HG03520 (cell line): Measurements from ENCODE around the gene VPS52.
"Not testable (repeated sequence)": the region's sequence is repeated elsewhere in the genome, so short reads cannot be mapped to it uniquely, and the experiment has no call there.

Source experiments
- ATAC-seq: cut with Tn5 transposase; IDR thresholded peaks from one replicate; pipeline ENCODE4 v1.9.1; 2021; ENCODE audit warnings: mild to moderate bottlenecking, moderate library complexity; ENCODE audit not compliant: unreplicated experiment

The VPS52 gene

DNA sequence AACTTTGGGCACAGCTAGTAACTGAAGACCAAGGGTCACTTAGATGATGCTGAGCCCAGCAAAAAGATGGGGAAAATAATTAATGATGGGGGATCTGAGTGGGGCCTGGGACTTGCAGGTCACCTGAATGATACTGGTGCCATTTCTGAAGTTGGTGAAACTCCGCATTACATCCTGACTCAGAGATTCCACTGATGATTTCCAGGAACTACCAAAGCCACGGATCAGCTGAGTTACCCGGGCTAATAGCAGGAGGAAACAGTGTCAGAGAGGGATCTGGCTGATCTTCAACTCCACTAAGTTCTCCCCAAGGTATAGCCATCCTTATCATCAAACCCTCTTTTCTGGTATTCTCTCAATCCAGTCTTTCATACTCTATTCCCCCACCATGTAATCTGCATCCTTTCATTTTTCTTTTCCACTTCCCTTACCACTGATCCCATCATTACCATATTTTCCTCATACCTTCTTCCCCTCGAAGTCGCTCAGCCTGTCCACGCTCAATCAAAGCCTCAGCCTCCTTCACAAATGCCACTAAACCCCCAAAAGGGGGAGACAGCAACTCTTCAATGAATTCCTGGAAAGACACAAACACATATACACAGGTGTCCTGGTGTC lies 20.2 kb downstream of the VPS52 start:
- ATAC-seq, result no peak

- ATAC-seq, result no peak
Measured at GRCh38 chr6:33250731-33251130, 20.9 kb downstream of the VPS52 start.

DNA sequence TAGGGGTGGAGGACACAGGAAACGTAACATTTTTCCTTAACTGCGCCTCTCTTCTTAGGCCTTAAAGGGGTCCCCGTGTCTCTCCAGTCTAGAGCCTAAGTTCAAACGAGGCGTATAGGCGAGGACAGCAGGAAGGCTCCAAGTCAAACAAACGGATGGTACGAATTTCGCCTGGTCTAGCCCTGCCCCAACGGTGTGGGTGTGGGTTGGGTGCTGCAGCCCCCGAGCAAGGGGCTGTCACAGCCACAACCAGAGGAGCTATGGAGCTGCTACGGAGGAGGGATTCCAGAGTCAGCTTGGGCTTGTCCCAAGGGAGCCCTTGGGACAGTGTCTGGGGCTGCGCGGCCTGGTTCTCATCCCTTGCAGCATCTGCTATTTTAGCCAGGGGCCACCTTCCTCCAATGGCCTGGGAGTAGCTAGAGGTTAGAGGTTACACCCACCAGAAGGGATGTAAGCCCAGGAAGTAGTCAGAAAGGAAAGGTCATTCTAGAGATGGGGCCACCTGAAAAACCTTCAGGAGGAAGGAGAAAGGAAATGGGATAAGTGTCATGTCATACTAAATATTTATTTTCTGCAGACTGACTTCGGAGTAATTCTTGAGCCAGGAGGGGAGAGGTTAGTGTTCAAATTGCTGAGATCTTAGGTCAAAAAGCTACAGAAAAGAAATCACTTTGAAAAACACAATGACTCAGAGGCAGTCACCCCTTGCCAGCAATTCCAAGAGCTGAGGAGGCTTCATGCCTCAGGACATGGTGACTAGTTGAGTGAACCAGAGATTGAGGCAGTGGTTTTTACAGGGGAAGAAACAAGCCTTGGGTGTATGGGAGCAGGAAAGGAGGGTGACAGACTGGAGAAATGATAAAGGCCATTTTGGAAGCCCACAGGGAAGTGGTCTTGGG lies 21.7 kb downstream of the VPS52 start:
- no peak for ATAC-seq

- ATAC-seq, result peak; percentile 81
Measured at GRCh38 chr6:33248932-33249731, 22.5 kb downstream of the VPS52 start.

GRCh38 chr6:33248643-33248931 lies 23.1 kb downstream of the VPS52 start:
- ATAC-seq, result peak; percentile 8

DNA sequence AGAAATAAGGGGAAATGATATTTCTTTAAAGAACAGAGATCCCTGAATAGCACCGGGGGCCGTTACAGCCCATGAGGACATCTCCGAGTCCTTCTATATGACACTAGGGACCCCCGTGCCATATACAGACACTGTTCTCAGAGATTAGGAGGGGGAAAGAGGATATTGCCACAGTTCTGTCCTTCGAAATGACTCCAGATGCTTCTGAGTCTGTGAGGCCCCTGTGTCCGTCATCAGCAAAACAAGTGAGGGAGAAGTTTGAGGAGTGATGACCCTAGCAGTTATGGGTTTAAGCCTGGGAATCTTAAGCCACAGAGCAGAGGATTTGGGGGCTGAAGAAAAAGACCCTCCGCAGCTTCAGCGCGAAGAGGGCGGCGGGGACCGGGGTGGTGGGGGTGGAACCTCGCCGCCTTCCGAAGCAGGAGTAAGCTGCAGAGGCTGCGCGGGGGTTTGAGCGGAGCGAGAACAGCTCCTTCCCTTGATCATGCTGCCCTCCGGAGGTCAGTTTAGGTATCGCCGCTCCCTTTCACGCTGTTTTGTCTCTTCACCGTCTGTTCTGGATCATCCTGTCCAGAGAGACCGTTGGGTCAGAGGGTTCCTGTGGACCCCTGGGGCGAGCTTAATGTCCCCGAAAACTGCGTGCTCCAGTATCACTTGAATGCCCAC lies 23.6 kb downstream of the VPS52 start:
- ATAC-seq, result peak; percentile 34

- no peak for ATAC-seq
Measured at GRCh38 chr6:33243476-33243875, 28.2 kb downstream of the VPS52 start.

DNA sequence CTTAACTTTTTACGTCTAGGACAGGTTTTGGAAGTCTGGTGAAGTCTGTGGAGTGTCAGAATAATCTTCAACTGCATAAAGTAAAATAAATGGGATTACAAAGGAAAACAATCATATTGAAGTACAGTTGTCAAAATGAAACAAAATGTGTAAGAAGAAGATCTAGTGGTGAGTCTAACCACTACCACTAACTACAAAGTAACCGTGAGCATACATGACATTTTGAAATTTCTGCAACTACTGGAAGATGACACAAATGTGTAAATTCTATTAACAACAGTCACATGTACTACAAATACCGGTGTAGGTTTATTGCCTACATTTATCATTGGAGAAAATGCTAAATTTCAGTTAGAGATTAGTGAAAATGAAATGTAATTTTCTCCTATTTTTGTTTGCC lies 29.7 kb downstream of the VPS52 start:
- ATAC-seq, result no peak

DNA sequence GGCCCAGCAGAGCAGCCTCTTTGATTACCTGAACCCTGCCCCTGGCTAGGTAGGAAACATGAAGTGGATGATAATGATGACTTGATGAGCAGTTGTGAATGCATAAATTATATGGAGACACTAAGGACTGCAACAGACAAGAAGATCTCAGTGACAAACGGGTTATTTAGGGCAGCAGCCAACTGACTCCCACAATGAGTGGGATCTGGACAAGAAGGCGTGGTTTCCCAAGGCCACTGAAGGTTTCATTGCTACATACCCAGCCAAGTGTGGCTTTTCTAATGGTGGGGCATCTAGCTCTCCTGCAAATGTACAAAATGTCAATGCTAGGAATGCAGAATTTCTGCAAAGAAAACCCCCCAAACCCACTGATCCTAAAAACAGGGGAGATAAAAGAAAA lies 33.9 kb downstream of the VPS52 start:
- ATAC-seq, result no peak

GRCh38 chr6:33236852-33237251 lies 34.8 kb downstream of the VPS52 start:
- ATAC-seq, result no peak

GRCh38 chr6:33236328-33236727 lies 35.3 kb downstream of the VPS52 start:
- ATAC-seq, result no peak

DNA sequence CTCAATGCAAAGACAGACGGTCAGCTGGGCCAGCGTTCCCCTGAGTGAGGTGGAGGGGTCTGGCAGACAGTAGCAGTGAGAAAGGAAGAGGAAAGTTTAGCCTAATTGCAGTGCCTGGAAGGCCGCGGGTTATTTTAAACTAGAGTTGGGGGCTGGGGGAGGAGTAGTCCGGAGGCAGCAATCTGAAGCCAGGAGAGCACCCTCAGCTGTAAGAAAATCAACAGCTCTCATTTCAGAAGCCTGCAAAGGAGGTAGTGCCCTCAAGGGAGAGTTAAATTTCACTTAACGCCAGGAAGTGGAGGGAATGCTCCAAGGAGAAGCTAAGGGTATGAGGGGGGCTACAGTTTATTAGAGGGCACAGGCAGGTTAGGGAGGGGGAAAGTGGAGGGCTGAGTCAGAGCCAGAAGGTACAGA lies 36.4 kb downstream of the VPS52 start:
- no peak for ATAC-seq

GRCh38 chr6:33226503-33227120 lies 45.1 kb downstream of the VPS52 start:
- ATAC-seq, result not testable (repeated sequence)

DNA sequence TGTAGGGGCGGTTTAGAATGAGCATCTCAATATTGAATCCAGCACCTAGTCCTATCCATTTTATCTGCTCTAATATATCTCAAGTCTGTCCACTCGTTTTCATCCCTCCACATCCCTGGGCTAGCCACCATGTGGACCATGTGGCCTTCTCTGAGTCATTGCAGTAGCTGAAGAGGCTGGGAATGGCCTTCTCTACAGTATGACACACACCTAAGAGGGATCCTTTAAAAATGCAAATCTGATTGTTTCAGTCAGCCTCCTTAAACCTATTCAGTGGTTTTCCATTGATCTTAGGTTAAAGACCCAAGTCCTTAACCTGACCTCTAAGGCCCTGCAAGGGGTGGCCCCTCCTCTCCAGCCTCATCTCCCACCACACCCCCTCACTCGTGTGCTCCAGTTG lies 54.0 kb downstream of the VPS52 start:
- ATAC-seq, result no peak

DNA sequence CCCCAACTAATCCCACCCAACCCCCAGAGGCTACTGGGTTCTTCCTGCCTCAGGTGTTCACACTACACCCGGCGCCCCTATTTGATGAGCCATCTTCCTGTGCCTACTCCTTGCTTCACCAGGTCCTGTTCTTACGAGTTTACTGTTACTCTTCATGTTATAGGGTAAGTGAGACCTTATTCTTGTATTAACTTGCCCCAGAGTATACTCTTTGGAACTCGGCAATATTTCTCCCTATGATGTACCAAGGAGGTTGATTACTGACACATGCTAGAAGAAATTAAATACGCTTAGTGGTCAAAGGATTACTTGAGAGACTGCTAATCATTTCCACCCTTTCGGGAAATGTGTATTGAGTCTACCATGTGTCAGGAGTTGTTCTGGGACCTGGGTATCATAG lies 54.4 kb downstream of the VPS52 start:
- no peak for ATAC-seq

DNA sequence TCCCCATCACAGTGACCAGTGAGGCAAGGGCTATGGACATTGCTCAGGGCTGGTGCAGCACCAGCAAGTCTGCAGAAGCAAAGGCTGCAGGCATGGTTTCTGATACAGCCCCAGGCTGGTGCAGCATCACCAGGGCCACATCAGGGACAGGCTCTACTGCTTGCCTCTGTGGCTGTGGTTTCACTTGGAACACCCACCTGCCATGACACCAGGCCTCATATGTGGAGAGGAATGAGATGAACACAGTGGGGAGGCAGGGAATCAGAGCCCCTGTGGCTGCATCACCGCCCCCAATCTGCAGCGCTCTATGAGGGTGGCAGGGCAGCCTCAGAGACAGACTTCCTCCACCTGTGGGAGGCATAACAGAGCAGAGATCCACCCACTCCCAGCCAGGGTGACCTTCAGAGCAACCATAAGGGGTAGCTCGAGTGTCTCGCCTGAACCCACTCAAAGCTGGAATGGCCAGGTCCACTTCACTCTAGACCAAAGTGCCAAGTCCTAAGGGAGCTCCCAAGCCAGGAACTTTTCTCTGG lies 55.5 kb downstream of the VPS52 start:
- ATAC-seq, result no peak

- ATAC-seq, result no peak
Measured at GRCh38 chr6:33215271-33216116, 56.2 kb downstream of the VPS52 start.

GRCh38 chr6:33213989-33214335 lies 57.7 kb downstream of the VPS52 start:
- no peak for ATAC-seq

- ATAC-seq, result no peak
Measured at GRCh38 chr6:33213166-33213988, 58.3 kb downstream of the VPS52 start.
